Measurements from ENCODE around the gene CAVIN2.
"Not testable (repeated sequence)": the region's sequence is repeated elsewhere in the genome, so short reads cannot be mapped to it uniquely, and the experiment has no call there.

The CAVIN2 gene

GRCh38 chr2:191797500-191797899 is 49.4 kb downstream of the CAVIN2 start:
- DNase-seq, result no peak

- DNase-seq, result no peak
These were observed 51.2 kb downstream of the CAVIN2 start for GRCh38 chr2:191795715-191796114.

GRCh38 chr2:191791953-191792560 is 54.8 kb downstream of the CAVIN2 start:
- DNase-seq, result no peak

- no peak for DNase-seq
These were observed 56.2 kb downstream of the CAVIN2 start for GRCh38 chr2:191790737-191791136.

GRCh38 chr2:191789796-191790195 is 57.1 kb downstream of the CAVIN2 start:
- no peak for DNase-seq

GRCh38 chr2:191786694-191787093 is 60.2 kb downstream of the CAVIN2 start:
- peak; percentile 48 for DNase-seq

GRCh38 chr2:191785651-191786050 is 61.2 kb downstream of the CAVIN2 start:
- DNase-seq, result not testable (repeated sequence)
